Esophagus (tissue), 2 donors: ENCODE results near the gene VPS16. TPM values are rescaled to one million over a fixed set of nuclear protein-coding genes. Genes with fewer than 3 reads are reported as not detected.
"Not testable (repeated sequence)": the region's sequence is repeated elsewhere in the genome, so short reads cannot be mapped to it uniquely, and the experiment has no call there.

Source experiments
- H3K27ac ChIP-seq, 2 donors: one replicate each; pipeline ENCODE4 v1.5.1; 2013; ENCODE audit warnings: low read depth in 2 of 2, mild to moderate bottlenecking in 2 of 2, inconsistent platforms in 1 of 2, low read length in 1 of 2, moderate library complexity in 1 of 2
- H3K27me3 ChIP-seq, 2 donors: one replicate each; pipeline ENCODE4 v1.6.1; 2013; ENCODE audit warnings: low read length in 2 of 2, control low read depth in 1 of 2, mild to moderate bottlenecking in 1 of 2; ENCODE audit not compliant: insufficient read depth in 2 of 2, control insufficient read depth in 1 of 2
- H3K36me3 ChIP-seq, 2 donors: one replicate each; pipeline ENCODE4 v1.6.1; 2013; ENCODE audit warnings: low read length in 1 of 2; ENCODE audit not compliant: control insufficient read depth in 2 of 2, insufficient read depth in 2 of 2
- H3K4me1 ChIP-seq, 2 donors: one replicate each; pipeline ENCODE4 v1.6.1; 2013; ENCODE audit warnings: low read length in 1 of 2; ENCODE audit not compliant: control insufficient read depth in 2 of 2, insufficient read depth in 2 of 2
- H3K4me3 ChIP-seq, 2 donors: one replicate each; pipeline ENCODE4 v1.5.1; 2013; ENCODE audit warnings: low read length in 2 of 2, mild to moderate bottlenecking in 2 of 2, low read depth in 1 of 2, moderate library complexity in 1 of 2
- H3K9me3 ChIP-seq, 2 donors: one replicate each; pipeline ENCODE4 v1.6.1; 2013; ENCODE audit warnings: mild to moderate bottlenecking in 2 of 2, low read depth in 1 of 2, low read length in 1 of 2, moderate library complexity in 1 of 2; ENCODE audit not compliant: control insufficient read depth in 2 of 2, insufficient read depth in 1 of 2
- WGBS, 2 donors: extraction: QIAGEN DNeasy Blood & Tissue Kit; methylation state at CpG; one replicate each; pipeline ENCODE4 v1.1.7; 2013; 5-methylcytosine and 5-hydroxymethylcytosine counted together
- polyA plus RNA-seq, 2 donors: library from polyadenylated mRNA; stranded (reverse); fragments of 200-250 nt; gene quantifications; one replicate each; pipeline ENCODE4 v1.2.3, GENCODE V29; 2013
- donor health status: healthy with polysubstance abuse.
- donor health status: Bipolar disorder and iron deficiency.

The VPS16 gene
- polyA plus RNA-seq, 2 donors = 28.6 to 35.8 TPM

DNA sequence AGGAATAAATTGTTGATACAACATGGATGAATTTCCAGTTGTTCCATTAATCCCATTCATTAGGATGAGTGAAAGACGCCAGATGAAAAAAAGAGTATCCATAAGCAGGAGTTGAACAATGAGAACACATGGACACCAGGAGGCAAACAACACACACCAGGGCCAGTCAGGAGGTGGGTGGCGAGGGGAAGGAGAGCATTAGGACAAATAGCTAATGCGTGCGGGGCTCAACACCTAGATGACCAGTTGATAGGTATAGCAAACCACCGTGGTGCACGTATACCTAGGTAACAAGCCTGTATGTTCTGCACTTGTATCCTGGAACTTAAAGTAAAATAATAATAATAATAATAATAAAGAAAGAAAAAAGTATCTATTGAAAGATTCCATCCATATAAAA lies 11.2 kb upstream of the VPS16 start:
- 78 to 79% methylated on average over 6 of the region's 6 CpGs for WGBS, 2 donors
- Histone ChIP-seq H3K9me3 (no peaks in the 10 kb centered on the region), H3K4me1 (no peaks in the 10 kb centered on the region), H3K4me3 (no peak overlapping the region), H3K27ac (no peak overlapping the region), H3K27me3 (peaks cover 2 to 3% of the 10 kb centered on the region in 2 donors), H3K36me3 (no peaks in the 10 kb centered on the region)

GRCh38 chr20:2831206-2831605 lies 9.3 kb upstream of the VPS16 start:
- not testable (repeated sequence) for H3K27me3 ChIP-seq, H3K27ac ChIP-seq, H3K9me3 ChIP-seq, H3K4me1 ChIP-seq, H3K4me3 ChIP-seq, H3K36me3 ChIP-seq
- 73 to 81% methylated on average over 7 of the region's 7 CpGs for WGBS, 2 donors

GRCh38 chr20:2833761-2834160 lies 6.8 kb upstream of the VPS16 start:
- no peak overlapping the region for H3K27ac ChIP-seq
- 86 to 88% methylated on average over 1 of the region's 1 CpG for WGBS, 2 donors

DNA sequence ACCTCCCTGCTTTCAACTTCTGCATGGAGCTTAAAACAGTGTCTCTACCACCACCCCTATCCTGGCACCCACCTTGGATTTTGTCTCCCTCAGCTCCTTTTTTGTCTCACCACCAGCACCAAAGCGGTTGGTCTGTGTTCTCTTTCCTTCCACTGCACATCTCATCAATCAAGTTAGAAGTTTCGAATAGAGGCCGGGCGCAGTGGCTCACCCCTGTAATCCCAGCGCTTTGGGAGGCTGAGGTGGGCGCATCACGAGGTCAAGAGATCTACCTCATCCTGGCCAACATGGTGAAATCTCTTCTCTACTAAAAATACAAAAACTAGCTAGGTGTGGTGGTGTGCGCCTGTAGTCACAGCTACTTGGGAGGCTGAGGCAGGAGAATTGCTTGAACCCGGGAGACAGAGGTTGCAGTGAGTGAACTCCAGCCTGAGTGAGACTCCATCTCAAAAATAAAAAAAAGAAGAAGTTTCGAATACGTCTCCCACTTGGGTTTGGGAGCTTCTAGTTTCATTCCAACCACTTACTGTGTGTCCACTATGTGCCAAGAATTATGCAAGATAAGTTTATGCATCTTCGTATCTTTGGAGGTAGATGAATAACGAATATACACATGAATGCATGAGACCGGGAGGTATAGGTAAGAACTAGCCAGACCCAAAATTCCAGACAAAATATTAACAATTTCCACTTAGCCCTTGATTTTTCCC lies 6.0 kb upstream of the VPS16 start:
- 91 to 94% methylated on average over 14 of the region's 14 CpGs for whole genome bisulfite sequencing, 2 donors
- Histone ChIP-seq H3K4me3 (no peak overlapping the region), H3K4me1 (peaks cover 0 to under 1% of the 10 kb centered on the region in 2 donors)

More at GRCh38 chr20:2833761-2834160, 6.8 kb upstream of the VPS16 start:
- Histone ChIP-seq H3K36me3 (peaks cover 0 to 6% of the 10 kb centered on the region in 2 donors), H3K4me3 (no peak overlapping the region), H3K4me1 (no peaks in the 10 kb centered on the region), H3K27me3 (peaks cover 0 to 2% of the 10 kb centered on the region in 2 donors), H3K9me3 (no peaks in the 10 kb centered on the region)

DNA sequence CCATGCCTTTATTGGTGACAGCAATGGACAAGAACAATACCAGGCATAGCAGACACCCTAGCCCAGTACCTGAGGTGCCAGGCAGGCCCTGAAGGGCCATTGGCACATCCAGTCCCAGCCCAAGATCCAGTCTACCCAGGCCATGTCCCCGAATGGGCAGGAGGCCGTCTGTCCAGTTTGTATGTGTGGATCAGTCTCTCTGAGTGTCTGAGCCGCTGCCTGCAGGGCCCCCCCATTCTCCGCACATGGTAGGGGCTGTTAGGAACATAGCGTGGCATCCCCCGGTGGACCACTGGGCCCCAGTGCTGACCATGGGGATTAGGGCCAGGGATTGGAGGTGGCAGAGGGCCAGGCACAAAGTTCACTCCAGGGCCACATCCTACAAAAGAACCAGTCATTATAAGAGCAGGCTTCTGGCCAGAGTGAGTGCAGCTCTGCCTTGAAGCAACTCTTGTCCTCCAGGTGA lies 5.2 kb upstream of the VPS16 start:
- no peaks in the 10 kb centered on the region for H3K27me3 ChIP-seq
- no peak overlapping the region for H3K4me3 ChIP-seq
- 90% methylated on average over 6 of the region's 6 CpGs for WGBS, 2 donors
- peaks cover 0 to 5% of the 10 kb centered on the region in 2 donors for H3K4me1 ChIP-seq
- H3K36me3 ChIP-seq = peaks cover 0 to 6% of the 10 kb centered on the region in 2 donors
- no peaks in the 10 kb centered on the region for H3K9me3 ChIP-seq
- H3K27ac ChIP-seq = no peak overlapping the region

More for the DNA sequence above, 6.0 kb upstream of the VPS16 start:
- no peaks in the 10 kb centered on the region for H3K9me3 ChIP-seq
- peaks cover 0 to 6% of the 10 kb centered on the region in 2 donors for H3K36me3 ChIP-seq
- H3K27me3 ChIP-seq = peaks cover 0 to 2% of the 10 kb centered on the region in 2 donors
- H3K27ac ChIP-seq = no peak overlapping the region

- no peak overlapping the region for H3K27ac ChIP-seq
- WGBS, 2 donors = 79 to 82% methylated on average over 5 of the region's 5 CpGs
- no peak overlapping the region for H3K4me3 ChIP-seq
- H3K4me1 ChIP-seq = peaks cover 0 to 5% of the 10 kb centered on the region in 2 donors
- H3K27me3 ChIP-seq = no peaks in the 10 kb centered on the region
- peaks cover 0 to 6% of the 10 kb centered on the region in 2 donors for H3K36me3 ChIP-seq
- H3K9me3 ChIP-seq = no peaks in the 10 kb centered on the region
Observed at GRCh38 chr20:2836035-2836434, 4.5 kb upstream of the VPS16 start.

DNA sequence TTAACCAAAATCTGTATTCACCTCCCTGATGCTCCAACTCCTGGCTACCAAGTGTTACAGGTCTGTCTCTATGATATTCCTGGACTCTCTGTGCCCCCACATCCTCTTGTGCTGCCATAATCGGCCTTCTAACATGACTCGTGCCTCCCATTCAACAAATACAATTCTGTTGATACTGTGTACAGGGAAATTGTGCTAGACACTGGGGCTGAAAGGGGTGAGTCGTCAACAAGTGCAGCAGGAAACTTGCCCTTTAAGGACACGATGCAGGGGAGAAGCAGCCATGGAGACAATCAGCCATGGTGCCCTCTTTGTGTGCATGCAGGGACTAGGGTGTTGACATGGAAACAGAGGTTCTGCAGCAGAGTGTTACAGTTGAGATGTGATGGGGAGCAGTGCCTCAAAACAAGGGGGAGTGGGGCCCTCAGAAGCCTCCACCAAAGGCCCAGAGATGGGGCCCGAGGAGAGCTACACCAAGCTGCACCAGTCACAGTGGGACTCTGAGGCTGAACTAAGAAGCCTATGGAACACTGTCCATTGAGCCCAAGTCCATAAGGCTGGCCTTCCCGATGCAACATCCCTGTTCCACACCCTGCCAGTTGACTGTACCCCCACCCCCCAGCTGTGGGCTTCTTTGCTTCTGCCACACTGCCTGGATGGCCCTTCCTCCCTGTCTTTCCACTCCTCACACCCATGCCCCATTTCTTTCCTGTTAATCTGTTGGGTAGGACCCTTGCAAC lies 3.2 kb upstream of the VPS16 start:
- WGBS, 2 donors = 86 to 87% methylated on average over 6 of the region's 6 CpGs
- H3K27me3 ChIP-seq = no peaks in the 10 kb centered on the region
- H3K27ac ChIP-seq = no peak overlapping the region
- H3K9me3 ChIP-seq = no peaks in the 10 kb centered on the region
- peaks cover 0 to 6% of the 10 kb centered on the region in 2 donors for H3K36me3 ChIP-seq
- peaks cover 0 to 5% of the 10 kb centered on the region in 2 donors for H3K4me1 ChIP-seq
- no peak overlapping the region for H3K4me3 ChIP-seq

DNA sequence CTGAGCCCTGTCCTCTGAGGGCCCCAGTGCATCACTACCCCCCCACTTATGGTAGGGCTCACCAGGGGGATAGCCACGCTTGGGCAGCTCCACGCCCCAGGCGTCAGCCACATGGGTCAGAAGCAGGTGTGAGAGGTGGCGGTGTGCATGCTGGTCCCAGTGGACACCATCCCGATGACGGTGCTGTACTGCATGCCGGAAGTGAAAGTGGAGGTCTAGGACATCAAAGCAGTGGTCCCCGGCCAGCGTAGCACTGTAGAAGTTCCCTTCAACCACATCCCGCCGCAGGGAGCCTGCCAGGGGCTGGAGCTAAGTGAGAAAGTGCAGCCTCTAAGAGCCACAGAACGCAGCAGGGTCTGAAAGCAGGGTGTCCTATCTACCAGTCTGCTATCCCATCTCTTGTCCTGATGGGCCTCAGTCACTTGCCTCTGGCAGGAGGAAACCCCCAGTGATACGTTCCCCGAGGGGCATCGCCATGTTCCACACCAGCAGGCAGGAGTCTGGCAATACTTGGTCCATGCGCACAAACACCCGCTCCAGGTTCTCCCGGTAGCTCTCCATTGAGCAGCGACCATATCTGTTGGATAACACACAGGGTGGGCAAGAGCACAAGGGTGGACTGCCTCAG lies 2.3 kb upstream of the VPS16 start:
- H3K4me1 ChIP-seq = peaks cover 0 to 5% of the 10 kb centered on the region in 2 donors
- H3K27ac ChIP-seq = no peak overlapping the region
- H3K36me3 ChIP-seq = peaks cover 0 to 6% of the 10 kb centered on the region in 2 donors
- H3K27me3 ChIP-seq = no peaks in the 10 kb centered on the region
- no peak overlapping the region for H3K4me3 ChIP-seq
- H3K9me3 ChIP-seq = no peaks in the 10 kb centered on the region
- 97% methylated on average over 19 of the region's 19 CpGs for WGBS, 2 donors

DNA sequence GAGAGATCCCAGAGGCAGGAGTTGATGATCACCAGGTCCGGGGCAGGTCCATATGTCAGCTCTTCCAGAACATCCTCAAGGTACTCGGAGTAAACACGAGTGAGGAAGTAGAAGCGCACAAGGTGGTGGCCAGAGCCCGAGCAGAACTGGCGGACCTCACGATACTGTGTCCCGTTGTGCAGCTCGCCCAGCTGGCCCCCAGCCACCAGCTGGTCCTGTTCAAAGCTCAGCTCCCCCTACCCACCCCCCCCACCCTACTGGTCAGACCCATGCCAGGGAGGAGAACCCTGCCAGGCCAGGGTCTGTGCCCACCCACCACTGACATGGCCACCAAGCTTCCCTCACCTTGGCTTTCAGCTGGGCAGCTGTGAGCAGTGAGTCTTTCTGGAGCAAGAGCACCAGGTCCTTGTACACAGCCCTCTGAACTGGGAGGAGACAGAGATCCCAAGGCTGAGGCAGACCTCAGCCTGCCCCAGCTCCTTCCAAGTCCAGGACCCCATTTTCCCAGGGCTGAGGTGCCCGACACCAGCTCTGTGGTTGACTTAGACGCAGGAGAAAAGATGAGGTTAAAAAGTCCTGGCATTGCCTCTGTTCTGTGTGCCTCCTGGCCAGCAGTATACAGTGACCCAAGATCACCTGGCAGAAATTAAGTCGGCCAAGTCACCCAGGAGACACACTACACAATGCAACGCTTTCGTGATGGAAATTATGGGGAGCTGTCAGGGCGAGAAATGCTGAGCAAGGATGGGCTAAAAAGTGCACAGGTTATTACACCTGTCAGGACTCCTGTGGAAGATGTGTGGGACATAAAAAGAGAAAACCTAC lies 1.5 kb upstream of the VPS16 start:
- H3K27ac ChIP-seq = no peak overlapping the region
- H3K4me3 ChIP-seq = no peak overlapping the region
- WGBS, 2 donors = 95 to 96% methylated on average over 15 of the region's 15 CpGs
- H3K27me3 ChIP-seq = no peaks in the 10 kb centered on the region
- H3K9me3 ChIP-seq = no peaks in the 10 kb centered on the region
- peaks cover 0 to 6% of the 10 kb centered on the region in 2 donors for H3K36me3 ChIP-seq
- H3K4me1 ChIP-seq = peaks cover 0 to 5% of the 10 kb centered on the region in 2 donors
